Endothelial cell (in vitro differentiated cells): ENCODE measurements around the gene KRT32. TPM values are rescaled to one million over a fixed set of nuclear protein-coding genes. Genes with fewer than 3 reads are reported as not detected.

ENCODE experiments used
- DNase-seq: peaks from one replicate; pipeline ENCODE4 v3.0.0; 2021; ENCODE audit warnings: low spot score
- H3K27ac Mint-ChIP-seq: one replicate; pipeline ENCODE4 v1.8.0; 2021; ENCODE audit warnings: mixed read lengths, inconsistent platforms; ENCODE audit not compliant: unreplicated experiment
- H3K27me3 Mint-ChIP-seq: one replicate; pipeline ENCODE4 v1.8.0; 2021; ENCODE audit warnings: mild to moderate bottlenecking, moderate library complexity, mixed read lengths, inconsistent platforms; ENCODE audit not compliant: unreplicated experiment
- H3K36me3 Mint-ChIP-seq: one replicate; pipeline ENCODE4 v1.8.0; 2021; ENCODE audit warnings: mild to moderate bottlenecking, low read depth, mixed read lengths, inconsistent platforms; ENCODE audit not compliant: unreplicated experiment
- H3K4me1 Mint-ChIP-seq: one replicate; pipeline ENCODE4 v1.8.0; 2021; ENCODE audit warnings: mild to moderate bottlenecking, mixed read lengths, inconsistent platforms; ENCODE audit not compliant: unreplicated experiment
- H3K4me3 Mint-ChIP-seq: one replicate; pipeline ENCODE4 v1.8.0; 2021; ENCODE audit warnings: mild to moderate bottlenecking, mixed read lengths, inconsistent platforms; ENCODE audit not compliant: unreplicated experiment
- H3K9me3 Mint-ChIP-seq: one replicate; pipeline ENCODE4 v1.8.0; 2021; ENCODE audit warnings: mixed read lengths, inconsistent platforms; ENCODE audit not compliant: unreplicated experiment
- total RNA-seq: library from RNA; stranded (reverse); fragmentation: NEBNext Ultra II Directional; extraction: Animal tissue kit (Norgen Biotek cat#: 25700); gene quantifications from one replicate; pipeline ENCODE4 v1.2.1, GENCODE V29; 2021; ENCODE audit not compliant: unreplicated experiment
- TF ChIP-seq, protein P1 (sequence below): fragments of 200-600 bp; sonication (generic); IDR thresholded peaks from one replicate; pipeline ENCODE4 v1.5.0; 2021; ENCODE audit warnings: antibody characterized with exemption; ENCODE audit not compliant: unreplicated experiment

Gene KRT32
- total RNA-seq, 1 donor from 2014 or later: not detected

DNA sequence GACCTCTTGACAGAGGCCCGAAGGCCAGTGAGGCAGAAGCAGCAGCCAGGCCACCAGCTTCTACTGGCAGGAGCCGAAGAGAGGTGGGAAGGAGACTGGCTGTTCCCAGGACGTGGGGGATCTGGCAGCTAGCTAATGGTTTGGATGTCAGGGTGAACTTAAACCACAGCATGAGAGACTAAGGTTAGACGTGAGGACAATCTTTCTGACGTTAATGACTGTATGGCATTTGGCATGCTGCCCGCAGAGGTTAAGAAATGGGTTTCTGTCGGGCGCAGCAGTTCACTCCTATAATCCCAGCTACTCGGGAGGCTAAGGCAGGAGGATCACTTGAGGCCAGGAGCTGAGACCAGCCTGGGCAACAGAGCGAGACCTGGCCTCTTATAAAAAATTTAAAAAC is 44.5 kb upstream of the KRT32 start:
- no peak overlapping the region for H3K4me3 Mint-ChIP-seq
- no peaks in the 10 kb centered on the region for H3K4me1 Mint-ChIP-seq
- no peaks in the 10 kb centered on the region for H3K36me3 Mint-ChIP-seq
- no peaks in the 10 kb centered on the region for H3K27me3 Mint-ChIP-seq
- no peak overlapping the region for H3K27ac Mint-ChIP-seq
- TF ChIP-seq, protein P1, sequence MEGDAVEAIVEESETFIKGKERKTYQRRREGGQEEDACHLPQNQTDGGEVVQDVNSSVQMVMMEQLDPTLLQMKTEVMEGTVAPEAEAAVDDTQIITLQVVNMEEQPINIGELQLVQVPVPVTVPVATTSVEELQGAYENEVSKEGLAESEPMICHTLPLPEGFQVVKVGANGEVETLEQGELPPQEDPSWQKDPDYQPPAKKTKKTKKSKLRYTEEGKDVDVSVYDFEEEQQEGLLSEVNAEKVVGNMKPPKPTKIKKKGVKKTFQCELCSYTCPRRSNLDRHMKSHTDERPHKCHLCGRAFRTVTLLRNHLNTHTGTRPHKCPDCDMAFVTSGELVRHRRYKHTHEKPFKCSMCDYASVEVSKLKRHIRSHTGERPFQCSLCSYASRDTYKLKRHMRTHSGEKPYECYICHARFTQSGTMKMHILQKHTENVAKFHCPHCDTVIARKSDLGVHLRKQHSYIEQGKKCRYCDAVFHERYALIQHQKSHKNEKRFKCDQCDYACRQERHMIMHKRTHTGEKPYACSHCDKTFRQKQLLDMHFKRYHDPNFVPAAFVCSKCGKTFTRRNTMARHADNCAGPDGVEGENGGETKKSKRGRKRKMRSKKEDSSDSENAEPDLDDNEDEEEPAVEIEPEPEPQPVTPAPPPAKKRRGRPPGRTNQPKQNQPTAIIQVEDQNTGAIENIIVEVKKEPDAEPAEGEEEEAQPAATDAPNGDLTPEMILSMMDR: no peak
- H3K9me3 Mint-ChIP-seq: no peaks in the 10 kb centered on the region
- DNase-seq: no peak

DNA sequence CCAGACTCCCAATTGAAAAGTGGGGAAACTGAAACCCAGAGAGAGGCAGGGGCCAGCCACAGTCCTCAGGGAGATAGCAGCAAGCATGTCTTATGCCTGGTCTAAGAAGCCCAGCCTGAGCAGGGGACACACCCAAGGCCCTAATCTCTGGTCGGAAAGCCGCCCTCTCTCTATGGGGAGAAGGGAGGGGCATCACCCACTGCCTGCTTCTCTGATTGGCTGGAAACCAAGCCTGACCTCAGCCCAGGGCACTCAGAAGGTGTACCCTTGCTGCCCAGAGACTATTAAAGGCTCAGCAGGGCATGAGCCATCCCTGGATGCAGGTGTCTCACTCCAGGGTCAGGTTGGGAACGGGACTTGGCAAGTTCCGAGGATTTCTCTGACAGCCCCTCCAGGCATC is 43.9 kb upstream of the KRT32 start:
- TF ChIP-seq, protein P1: no peak
- Mint-ChIP-seq H3K36me3 (no peaks in the 10 kb centered on the region), H3K4me3 (no peak overlapping the region), H3K9me3 (no peaks in the 10 kb centered on the region), H3K4me1 (no peaks in the 10 kb centered on the region), H3K27ac (no peak overlapping the region), H3K27me3 (peaks cover 5% of the 10 kb centered on the region)
- DNase-seq: no peak

DNA sequence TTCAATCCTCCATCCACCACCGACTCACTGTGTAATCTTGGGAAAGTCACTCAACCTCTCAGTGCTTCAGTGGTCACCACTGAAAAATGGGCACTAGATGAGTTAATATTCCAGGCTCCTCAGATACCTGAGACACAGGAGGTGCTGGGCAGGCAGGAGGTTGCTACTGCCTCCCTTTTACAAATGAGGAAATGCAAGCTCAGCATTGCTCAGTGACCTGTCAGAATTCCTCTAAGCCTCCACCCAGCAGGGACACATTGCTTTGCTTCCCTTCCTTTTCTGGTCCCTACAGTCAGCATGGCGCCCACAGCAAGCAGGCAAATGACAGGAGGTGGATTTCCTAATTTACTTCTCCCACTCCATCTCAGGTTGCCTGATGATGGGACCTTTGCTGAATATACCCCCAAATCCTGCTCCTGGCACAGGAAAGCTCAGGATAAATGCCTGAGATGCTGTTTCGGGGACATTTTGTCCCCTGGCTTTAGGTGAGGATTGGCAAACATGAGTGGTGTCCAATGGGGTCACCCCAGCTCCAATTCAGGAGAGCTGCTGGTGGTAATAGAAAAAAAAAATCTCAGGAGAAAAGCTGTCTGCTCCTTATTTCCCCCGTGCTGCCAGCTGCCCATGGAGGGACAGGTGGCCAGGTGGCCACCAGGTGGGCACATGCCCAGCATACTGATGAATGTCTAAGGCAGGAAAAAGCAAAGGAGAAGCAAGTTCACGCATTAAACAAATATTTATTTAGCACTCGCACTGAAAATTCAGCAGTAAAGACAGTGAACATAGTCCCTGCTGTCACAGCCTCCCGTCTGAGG is 43.3 kb upstream of the KRT32 start:
- TF ChIP-seq, protein P1: no peak
- no peak for DNase-seq
- H3K4me3 Mint-ChIP-seq: no peak overlapping the region
- no peaks in the 10 kb centered on the region for H3K4me1 Mint-ChIP-seq
- H3K9me3 Mint-ChIP-seq: no peaks in the 10 kb centered on the region
- H3K36me3 Mint-ChIP-seq: no peaks in the 10 kb centered on the region
- H3K27me3 Mint-ChIP-seq: peaks cover 5% of the 10 kb centered on the region
- H3K27ac Mint-ChIP-seq: no peak overlapping the region

DNA sequence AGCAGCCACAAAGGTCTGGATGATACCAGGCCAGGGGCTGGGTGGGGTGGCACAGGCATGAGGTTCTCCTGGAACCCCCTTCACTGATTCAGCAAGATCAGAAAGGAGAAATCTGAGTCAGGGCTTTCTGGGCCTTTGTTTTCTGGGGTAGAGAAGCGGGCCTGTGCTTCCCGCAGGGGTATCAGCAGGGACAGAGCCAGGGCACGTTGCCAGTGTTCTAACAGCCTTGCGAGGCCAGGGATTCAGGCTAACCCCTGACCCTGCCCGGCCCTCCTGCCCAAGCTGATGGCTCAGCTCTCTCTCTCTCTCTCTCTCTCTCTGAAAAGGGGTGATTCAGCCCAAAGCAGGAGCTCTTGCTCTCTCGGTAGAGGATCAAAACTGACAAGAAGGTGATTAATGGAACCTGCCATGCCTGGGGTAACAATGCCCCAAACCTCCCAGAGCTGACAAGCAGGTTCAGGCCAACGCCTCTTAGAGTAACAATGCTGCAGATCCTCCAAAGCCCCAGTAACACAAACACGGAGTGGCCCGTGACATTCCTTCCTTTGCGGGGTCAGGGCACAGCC is 40.2 kb upstream of the KRT32 start:
- no peak overlapping the region for H3K4me3 Mint-ChIP-seq
- H3K9me3 Mint-ChIP-seq: no peaks in the 10 kb centered on the region
- peaks cover 7% of the 10 kb centered on the region for H3K27me3 Mint-ChIP-seq
- no peak for DNase-seq
- TF ChIP-seq, protein P1: no peak
- H3K27ac Mint-ChIP-seq: no peak overlapping the region
- H3K4me1 Mint-ChIP-seq: no peaks in the 10 kb centered on the region
- H3K36me3 Mint-ChIP-seq: no peaks in the 10 kb centered on the region
